HepG2 (cell line): ENCODE results near the gene ATP13A2. TPM values are rescaled to one million over a fixed set of nuclear protein-coding genes. Genes with fewer than 3 reads are reported as not detected.

Source experiments
- ARID3A ChIP-seq: IDR thresholded peaks from 2 replicates; pipeline ENCODE4 v1.6.1; 2012; ENCODE audit warnings: low read depth, low read length, improper control_type of control experiment
- ELK4 ChIP-seq: sonication (generic); formaldehyde crosslinking; IDR thresholded peaks from 2 replicates; pipeline ENCODE4 v1.9.0; 2021; ENCODE audit warnings: missing genetic modification reagents, borderline replicate concordance
- KDM3A ChIP-seq: IDR thresholded peaks from 2 replicates; pipeline ENCODE4 v1.6.1; 2018; ENCODE audit warnings: low read depth, missing compliant biosample characterization
- KDM6A ChIP-seq: IDR thresholded peaks from 2 replicates; pipeline ENCODE4 v1.6.1; 2016; ENCODE audit warnings: low read depth
- LRRFIP1 ChIP-seq: sonication (generic); formaldehyde crosslinking; conservative IDR thresholded peaks from 2 replicates; pipeline ENCODE4 v1.4.0; 2020; ENCODE audit warnings: missing genetic modification reagents
- NFYB ChIP-seq: sonication (generic); formaldehyde crosslinking; IDR thresholded peaks from 2 replicates; pipeline ENCODE4 v1.4.0; 2020; ENCODE audit warnings: missing genetic modification reagents
- NKX3-1 ChIP-seq: sonication (generic); formaldehyde crosslinking; IDR thresholded peaks from 2 replicates; pipeline ENCODE4 v1.5.0; 2020; ENCODE audit warnings: missing genetic modification reagents
- POGZ ChIP-seq: sonication (generic); formaldehyde crosslinking; IDR thresholded peaks from 2 replicates; pipeline ENCODE4 v1.4.0; 2020; ENCODE audit warnings: mild to moderate bottlenecking, missing genetic modification reagents
- ZBTB2 ChIP-seq: sonication (generic); formaldehyde crosslinking; IDR thresholded peaks from 2 replicates; pipeline ENCODE4 v1.8.0; 2022; ENCODE audit warnings: low read depth, missing genetic modification reagents
- ZBTB33 ChIP-seq: sonication (generic); formaldehyde crosslinking; IDR thresholded peaks from 2 replicates; pipeline ENCODE4 v1.4.0; 2020; ENCODE audit warnings: missing genetic modification reagents
- ZNF530 ChIP-seq: sonication (generic); formaldehyde crosslinking; IDR thresholded peaks from 2 replicates; pipeline ENCODE4 v1.5.0; 2020; ENCODE audit warnings: low read depth, mild to moderate bottlenecking, missing genetic modification reagents
- ZNF563 ChIP-seq: sonication (generic); formaldehyde crosslinking; IDR thresholded peaks from 2 replicates; pipeline ENCODE4 v1.8.0; 2022; ENCODE audit warnings: mild to moderate bottlenecking, moderate library complexity, missing genetic modification reagents
- ZNF720 ChIP-seq: sonication (generic); formaldehyde crosslinking; IDR thresholded peaks from 2 replicates; pipeline ENCODE4 v1.4.0; 2020; ENCODE audit warnings: missing genetic modification reagents
- ZSCAN22 ChIP-seq: sonication (generic); formaldehyde crosslinking; IDR thresholded peaks from 2 replicates; pipeline ENCODE4 v1.4.0; 2020; ENCODE audit warnings: mild to moderate bottlenecking, missing genetic modification reagents
- polyA plus RNA-seq, 8 experiments: library from polyadenylated mRNA; depleted of rRNA in 3 of 8; stranded (reverse) in 7 of 8; unstranded in 1 of 8; fragments of >200 nt; fragmentation: Illumina TruSeq in 4 of 8; extraction: Trizol in 4 of 8; gene quantifications; 2 replicates each; pipeline versions ENCODE4 v1.2.1 to v1.2.3, GENCODE V29; 2011 to 2016; ENCODE audit warnings: low read depth in 4 of 8, missing spikeins in 1 of 8, mixed read lengths in 1 of 8; ENCODE audit not compliant: insufficient read depth in 1 of 8
- total RNA-seq, 5 experiments: library from RNA; depleted of rRNA; stranded (reverse); fragments of >200 nt; fragmentation: Illumina TruSeq; extraction: Trizol; gene quantifications; 2 replicates each; pipeline ENCODE4 v1.2.3, GENCODE V29; 2016; ENCODE audit warnings: low read depth in 1 of 5

The ATP13A2 gene
- total and polyA plus RNA-seq, 2 of the 13 experiments (the other 11 are each of a cell fraction or from before 2014, with no cell fraction given) = 13.2 to 16.2 TPM

GRCh38 chr1:17053685-17054410 is 42.1 kb upstream of the ATP13A2 start, which contains the start of gene SDHB (continued):
- TF ChIP-seq KDM3A (CRISPR knock-in tag) (0 out of 2 replicates have a peak, but pooled peaks have one; percentile 45), ARID3A (no peak), ZBTB33 (CRISPR knock-in tag) (no peak), ZSCAN22 (no peak), NKX3-1 (CRISPR knock-in tag) (no peak), ZBTB2 (CRISPR knock-in tag) (peak; percentile 78; the same call in 1 of the 2 replicates), ZNF530 (no peak), KDM6A (CRISPR knock-in tag) (no peak), ZNF720 (CRISPR knock-in tag) (no peak), ELK4 (no peak), LRRFIP1 (CRISPR knock-in tag) (no peak), POGZ (CRISPR knock-in tag) (peak; percentile 43), NFYB (CRISPR knock-in tag) (peak; percentile 51), ZNF563 (CRISPR knock-in tag) (no peak; the same call in 1 of the 2 replicates)
